WTC11 (cell line): Measurements from ENCODE around the gene DBET.
"Not testable (repeated sequence)": the region's sequence is repeated elsewhere in the genome, so short reads cannot be mapped to it uniquely, and the experiment has no call there.

Source experiments
- FOXJ3 ChIP-seq: sonication (generic); formaldehyde crosslinking; IDR thresholded peaks from 2 replicates; pipeline ENCODE4 v1.9.0; 2021; ENCODE audit warnings: missing genetic modification reagents, mild to moderate bottlenecking, borderline replicate concordance
- FOXK1 ChIP-seq: sonication (generic); formaldehyde crosslinking; IDR thresholded peaks from 2 replicates; pipeline ENCODE4 v1.8.0; 2022; ENCODE audit warnings: mild to moderate bottlenecking, moderate library complexity, missing genetic modification reagents
- GTF2I ChIP-seq: fragments of 250-450 bp; sonication (Bioruptor Pico); conservative IDR thresholded peaks from 2 replicates; pipeline ENCODE4 v1.4.0; 2021; ENCODE audit warnings: mild to moderate bottlenecking
- JAZF1 ChIP-seq: fragments of 250-450 bp; sonication (Bioruptor Pico); IDR thresholded peaks from 2 replicates; pipeline ENCODE4 v1.9.0; 2021; ENCODE audit warnings: moderate library complexity, mild to moderate bottlenecking, inconsistent platforms
- MXD4 ChIP-seq: fragments of 250-450 bp; sonication (Bioruptor Pico); IDR thresholded peaks from 2 replicates; pipeline ENCODE4 v1.8.0; 2021; ENCODE audit warnings: mild to moderate bottlenecking, moderate library complexity, borderline replicate concordance
- RORB ChIP-seq: fragments of 250-450 bp; sonication (Bioruptor Pico); IDR thresholded peaks from 2 replicates; pipeline ENCODE4 v1.9.0; 2021; ENCODE audit warnings: mild to moderate bottlenecking
- SMAD4 ChIP-seq: sonication (generic); formaldehyde crosslinking; IDR thresholded peaks from 2 replicates; pipeline ENCODE4 v1.8.0; 2022; ENCODE audit warnings: mild to moderate bottlenecking, missing genetic modification reagents
- ZNF138 ChIP-seq: sonication (generic); formaldehyde crosslinking; conservative IDR thresholded peaks from 2 replicates; pipeline ENCODE4 v1.8.1; 2022; ENCODE audit warnings: mild to moderate bottlenecking, moderate library complexity, missing genetic modification reagents
- ZNF232 ChIP-seq: sonication (generic); formaldehyde crosslinking; IDR thresholded peaks from 2 replicates; pipeline ENCODE4 v1.8.0; 2022; ENCODE audit warnings: mild to moderate bottlenecking, missing genetic modification reagents
- ZNF671 ChIP-seq: fragments of 250-450 bp; sonication (Bioruptor Pico); IDR thresholded peaks from 2 replicates; pipeline ENCODE4 v1.8.0; 2021; ENCODE audit warnings: mild to moderate bottlenecking
- TF ChIP-seq, protein P1 (sequence below): fragments of 200-600 bp; IDR thresholded peaks from 2 replicates; pipeline ENCODE4 v1.8.0; 2022; ENCODE audit warnings: antibody characterized with exemption
- TF ChIP-seq, protein P2 (sequence below): sonication (generic); formaldehyde crosslinking; IDR thresholded peaks from 2 replicates; pipeline ENCODE4 v1.8.1; 2022; ENCODE audit warnings: mild to moderate bottlenecking, missing genetic modification reagents, moderate library complexity, borderline replicate concordance
- TF ChIP-seq, protein P3 (sequence below): sonication (generic); formaldehyde crosslinking; IDR thresholded peaks from 2 replicates; pipeline ENCODE4 v1.8.0; 2022; ENCODE audit warnings: mild to moderate bottlenecking, missing genetic modification reagents

DNA sequence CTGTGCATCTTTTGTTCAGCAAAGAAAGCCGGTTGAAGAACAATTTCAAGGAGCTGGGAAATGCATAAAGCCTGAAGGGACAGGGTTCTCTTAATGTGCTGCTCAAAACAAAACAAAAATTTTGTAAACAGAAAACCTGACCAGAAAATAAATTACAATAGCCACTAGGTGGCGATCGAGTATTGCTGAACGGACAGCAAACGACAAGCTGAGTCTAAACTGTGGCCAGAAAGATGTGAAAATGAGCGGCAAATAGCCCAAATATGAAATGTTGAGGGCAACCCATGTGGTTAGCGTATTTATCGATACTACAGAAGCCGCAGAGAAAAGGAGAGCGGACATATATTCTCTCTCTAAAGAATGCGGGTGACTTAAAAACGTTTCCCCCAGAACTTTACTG is 16.7 kb upstream of the DBET start:
- TF ChIP-seq, protein P1, sequence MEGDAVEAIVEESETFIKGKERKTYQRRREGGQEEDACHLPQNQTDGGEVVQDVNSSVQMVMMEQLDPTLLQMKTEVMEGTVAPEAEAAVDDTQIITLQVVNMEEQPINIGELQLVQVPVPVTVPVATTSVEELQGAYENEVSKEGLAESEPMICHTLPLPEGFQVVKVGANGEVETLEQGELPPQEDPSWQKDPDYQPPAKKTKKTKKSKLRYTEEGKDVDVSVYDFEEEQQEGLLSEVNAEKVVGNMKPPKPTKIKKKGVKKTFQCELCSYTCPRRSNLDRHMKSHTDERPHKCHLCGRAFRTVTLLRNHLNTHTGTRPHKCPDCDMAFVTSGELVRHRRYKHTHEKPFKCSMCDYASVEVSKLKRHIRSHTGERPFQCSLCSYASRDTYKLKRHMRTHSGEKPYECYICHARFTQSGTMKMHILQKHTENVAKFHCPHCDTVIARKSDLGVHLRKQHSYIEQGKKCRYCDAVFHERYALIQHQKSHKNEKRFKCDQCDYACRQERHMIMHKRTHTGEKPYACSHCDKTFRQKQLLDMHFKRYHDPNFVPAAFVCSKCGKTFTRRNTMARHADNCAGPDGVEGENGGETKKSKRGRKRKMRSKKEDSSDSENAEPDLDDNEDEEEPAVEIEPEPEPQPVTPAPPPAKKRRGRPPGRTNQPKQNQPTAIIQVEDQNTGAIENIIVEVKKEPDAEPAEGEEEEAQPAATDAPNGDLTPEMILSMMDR: not testable (repeated sequence)
- not testable (repeated sequence) for TF ChIP-seq ZNF138; ZNF671 (CRISPR knock-in tag); GTF2I; SMAD4 (CRISPR knock-in tag); FOXJ3 (CRISPR knock-in tag); MXD4 (CRISPR knock-in tag); JAZF1 (CRISPR knock-in tag); FOXK1; RORB; ZNF232 (CRISPR knock-in tag)
- TF ChIP-seq, protein P2, sequence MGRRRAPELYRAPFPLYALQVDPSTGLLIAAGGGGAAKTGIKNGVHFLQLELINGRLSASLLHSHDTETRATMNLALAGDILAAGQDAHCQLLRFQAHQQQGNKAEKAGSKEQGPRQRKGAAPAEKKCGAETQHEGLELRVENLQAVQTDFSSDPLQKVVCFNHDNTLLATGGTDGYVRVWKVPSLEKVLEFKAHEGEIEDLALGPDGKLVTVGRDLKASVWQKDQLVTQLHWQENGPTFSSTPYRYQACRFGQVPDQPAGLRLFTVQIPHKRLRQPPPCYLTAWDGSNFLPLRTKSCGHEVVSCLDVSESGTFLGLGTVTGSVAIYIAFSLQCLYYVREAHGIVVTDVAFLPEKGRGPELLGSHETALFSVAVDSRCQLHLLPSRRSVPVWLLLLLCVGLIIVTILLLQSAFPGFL: not testable (repeated sequence)
- TF ChIP-seq, protein P3, sequence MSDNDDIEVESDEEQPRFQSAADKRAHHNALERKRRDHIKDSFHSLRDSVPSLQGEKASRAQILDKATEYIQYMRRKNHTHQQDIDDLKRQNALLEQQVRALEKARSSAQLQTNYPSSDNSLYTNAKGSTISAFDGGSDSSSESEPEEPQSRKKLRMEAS: not testable (repeated sequence)
